ENCODE results near the gene CASTOR1. TPM values are rescaled to one million over a fixed set of nuclear protein-coding genes. Genes with fewer than 3 reads are reported as not detected.

The CASTOR1 gene
- polyA plus RNA-seq, 3 donors from 2014 or later: 9.3 to 16.9 (median 11.8) TPM

GRCh38 chr22:30313527-30314363 is 24.4 kb upstream of the CASTOR1 start:
- peak overlapping the region in 1 of 5 donors; percentile 7 for H3K4me3 Mint-ChIP-seq
- peaks cover 91 to 94% of the 10 kb centered on the region in 2 donors for H3K4me1 Mint-ChIP-seq
- peaks cover 0 to 4% (median 0%) of the 10 kb centered on the region in 3 donors for H3K36me3 Mint-ChIP-seq
- no peaks in the 10 kb centered on the region for H3K9me3 Mint-ChIP-seq
- no peak for DNase-seq
- H3K27me3 Mint-ChIP-seq (ENCODE audit: low read depth in 3 of 3): peaks cover 0 to 2% (median 0%) of the 10 kb centered on the region in 3 donors
- peak overlapping the region; percentile 10 to 70 (median 29) for H3K27ac Mint-ChIP-seq

GRCh38 chr22:30312053-30312452 is 22.7 kb upstream of the CASTOR1 start:
- H3K4me3 Mint-ChIP-seq: no peak overlapping the region
- no peaks in the 10 kb centered on the region for H3K9me3 Mint-ChIP-seq
- peaks cover 93 to 94% of the 10 kb centered on the region in 2 donors for H3K4me1 Mint-ChIP-seq
- DNase-seq: no peak
- peak overlapping the region in 5 of 6 donors; percentile 16 to 97 (median 54) for H3K27ac Mint-ChIP-seq
- H3K36me3 Mint-ChIP-seq: peaks cover 0 to 4% (median 0%) of the 10 kb centered on the region in 3 donors
- H3K27me3 Mint-ChIP-seq (ENCODE audit: low read depth in 3 of 3): peaks cover 0 to 2% (median 0%) of the 10 kb centered on the region in 3 donors

GRCh38 chr22:30310881-30311771 is 21.8 kb upstream of the CASTOR1 start:
- Mint-ChIP-seq H3K36me3 (peaks cover 0 to 4% (median 0%) of the 10 kb centered on the region in 3 donors), H3K27ac (peak overlapping the region; percentile 27 to 97 (median 82)), H3K27me3 (ENCODE audit: low read depth in 3 of 3) (peaks cover 0 to 2% (median 0%) of the 10 kb centered on the region in 3 donors), H3K4me1 (peaks cover 96% of the 10 kb centered on the region in 2 donors), H3K9me3 (no peaks in the 10 kb centered on the region), H3K4me3 (peak overlapping the region in 1 of 5 donors; percentile 44)
- no peak for DNase-seq

- Mint-ChIP-seq H3K27ac (peak overlapping the region; percentile 27 to 97 (median 86)), H3K4me3 (peak overlapping the region; percentile 18 to 60 (median 53)), H3K4me1 (peaks cover 96% of the 10 kb centered on the region in 2 donors), H3K27me3 (ENCODE audit: low read depth in 3 of 3) (peaks cover 0 to 2% (median 0%) of the 10 kb centered on the region in 3 donors), H3K9me3 (no peaks in the 10 kb centered on the region), H3K36me3 (peaks cover 0 to 4% (median 0%) of the 10 kb centered on the region in 3 donors)
- no peak for DNase-seq
Observed at GRCh38 chr22:30309951-30310741, 20.8 kb upstream of the CASTOR1 start.

- H3K4me3 Mint-ChIP-seq: peak overlapping the region; percentile 47 to 79 (median 74)
- H3K4me1 Mint-ChIP-seq: peaks cover 96 to 98% of the 10 kb centered on the region in 2 donors
- no peaks in the 10 kb centered on the region for H3K27me3 Mint-ChIP-seq (ENCODE audit: low read depth in 3 of 3)
- peaks cover 0 to 4% (median 0%) of the 10 kb centered on the region in 3 donors for H3K36me3 Mint-ChIP-seq
- no peak for DNase-seq
- peak overlapping the region; percentile 73 to 97 (median 92) for H3K27ac Mint-ChIP-seq
- no peaks in the 10 kb centered on the region for H3K9me3 Mint-ChIP-seq
Observed at GRCh38 chr22:30308518-30309230, 19.4 kb upstream of the CASTOR1 start.

- peaks cover 97 to 100% of the 10 kb centered on the region in 2 donors for H3K4me1 Mint-ChIP-seq
- H3K27ac Mint-ChIP-seq: peak overlapping the region; percentile 73 to 97 (median 92)
- H3K4me3 Mint-ChIP-seq: peak overlapping the region; percentile 47 to 79 (median 74)
- DNase-seq: no peak
- no peaks in the 10 kb centered on the region for H3K9me3 Mint-ChIP-seq
- H3K27me3 Mint-ChIP-seq (ENCODE audit: low read depth in 3 of 3): no peaks in the 10 kb centered on the region
- H3K36me3 Mint-ChIP-seq: peaks cover 0 to 4% (median 3%) of the 10 kb centered on the region in 3 donors
Observed at GRCh38 chr22:30308093-30308492, 18.8 kb upstream of the CASTOR1 start.

GRCh38 chr22:30307041-30307574 is 17.8 kb upstream of the CASTOR1 start:
- Mint-ChIP-seq H3K36me3 (peaks cover 0 to 3% (median 0%) of the 10 kb centered on the region in 3 donors), H3K4me1 (peaks cover 97 to 100% of the 10 kb centered on the region in 2 donors), H3K4me3 (peak overlapping the region; percentile 68 to 81 (median 79)), H3K27me3 (ENCODE audit: low read depth in 3 of 3) (no peaks in the 10 kb centered on the region), H3K9me3 (no peaks in the 10 kb centered on the region), H3K27ac (peak overlapping the region; percentile 78 to 97 (median 88))
- DNase-seq: peak in 1 of 3 donors; percentile 40

- DNase-seq: no peak
- Mint-ChIP-seq H3K4me3 (peak overlapping the region; percentile 68 to 81 (median 79)), H3K9me3 (no peaks in the 10 kb centered on the region), H3K27ac (peak overlapping the region; percentile 78 to 97 (median 88)), H3K36me3 (peaks cover 0 to 3% (median 0%) of the 10 kb centered on the region in 3 donors), H3K4me1 (peaks cover 97 to 100% of the 10 kb centered on the region in 2 donors), H3K27me3 (ENCODE audit: low read depth in 3 of 3) (no peaks in the 10 kb centered on the region)
Observed at GRCh38 chr22:30306627-30307011, 17.3 kb upstream of the CASTOR1 start.

GRCh38 chr22:30305906-30306626 is 16.8 kb upstream of the CASTOR1 start:
- H3K4me3 Mint-ChIP-seq: peak overlapping the region; percentile 68 to 81 (median 79)
- peaks cover 97 to 100% of the 10 kb centered on the region in 2 donors for H3K4me1 Mint-ChIP-seq
- H3K27ac Mint-ChIP-seq: peak overlapping the region; percentile 78 to 97 (median 88)
- H3K9me3 Mint-ChIP-seq: no peaks in the 10 kb centered on the region
- H3K36me3 Mint-ChIP-seq: peaks cover 0 to 7% (median 0%) of the 10 kb centered on the region in 3 donors
- peak; percentile 49 to 62 (median 54) for DNase-seq
- H3K27me3 Mint-ChIP-seq (ENCODE audit: low read depth in 3 of 3): no peaks in the 10 kb centered on the region

GRCh38 chr22:30305519-30305905 is 16.2 kb upstream of the CASTOR1 start:
- H3K27me3 Mint-ChIP-seq (ENCODE audit: low read depth in 3 of 3): no peaks in the 10 kb centered on the region
- peaks cover 96 to 97% of the 10 kb centered on the region in 2 donors for H3K4me1 Mint-ChIP-seq
- peak overlapping the region; percentile 78 to 97 (median 88) for H3K27ac Mint-ChIP-seq
- peak overlapping the region; percentile 68 to 81 (median 79) for H3K4me3 Mint-ChIP-seq
- peak; percentile 44 to 52 (median 50) for DNase-seq
- no peaks in the 10 kb centered on the region for H3K9me3 Mint-ChIP-seq
- peaks cover 0 to 8% (median 0%) of the 10 kb centered on the region in 3 donors for H3K36me3 Mint-ChIP-seq

GRCh38 chr22:30304495-30305244 is 15.4 kb upstream of the CASTOR1 start:
- Mint-ChIP-seq H3K36me3 (peaks cover 0 to 8% (median 0%) of the 10 kb centered on the region in 3 donors), H3K27me3 (ENCODE audit: low read depth in 3 of 3) (no peaks in the 10 kb centered on the region), H3K4me1 (peaks cover 87 to 89% of the 10 kb centered on the region in 2 donors), H3K9me3 (no peaks in the 10 kb centered on the region), H3K27ac (peak overlapping the region; percentile 78 to 97 (median 88)), H3K4me3 (peak overlapping the region; percentile 45 to 81 (median 79))
- no peak for DNase-seq
